Astrocyte (in vitro differentiated cells and primary cell): ENCODE results near the gene KCNAB1.

Source experiments
- CTCF ChIP-seq: IDR thresholded peaks from 2 replicates; pipeline ENCODE4 v1.5.1; 2011; ENCODE audit warnings: low read depth, mild to moderate bottlenecking, inconsistent platforms, low read length, moderate library complexity; ENCODE audit not compliant: insufficient read depth
- EZH2 ChIP-seq: IDR thresholded peaks from 2 replicates; pipeline ENCODE4 v1.6.1; 2012; ENCODE audit warnings: mild to moderate bottlenecking, low read length, inconsistent platforms; ENCODE audit not compliant: insufficient read depth

GRCh38 chr3:156187146-156187769 lies 66.9 kb downstream of the KCNAB1 start:
- TF ChIP-seq CTCF (no peak), EZH2 (no peak)
